HG02870 (cell line): Measurements from ENCODE around the gene PSTPIP2.
"Not testable (repeated sequence)": the region's sequence is repeated elsewhere in the genome, so short reads cannot be mapped to it uniquely, and the experiment has no call there.

Source experiments
- ATAC-seq: cut with Tn5 transposase; IDR thresholded peaks from one replicate; pipeline ENCODE4 v1.9.1; 2021; ENCODE audit warnings: mild to moderate bottlenecking, moderate library complexity; ENCODE audit not compliant: unreplicated experiment

Gene PSTPIP2

GRCh38 chr18:45993438-45993837 lies 78.6 kb downstream of the PSTPIP2 start:
- ATAC-seq, result no peak

GRCh38 chr18:45992527-45992926 lies 79.5 kb downstream of the PSTPIP2 start:
- not testable (repeated sequence) for ATAC-seq

GRCh38 chr18:45991788-45992187 lies 80.3 kb downstream of the PSTPIP2 start:
- no peak for ATAC-seq

- ATAC-seq, result no peak
These were observed 87.4 kb downstream of the PSTPIP2 start for GRCh38 chr18:45984546-45985235.

- ATAC-seq, result no peak
These were observed 90.2 kb downstream of the PSTPIP2 start for GRCh38 chr18:45981821-45982220.

GRCh38 chr18:45980229-45980628 lies 91.8 kb downstream of the PSTPIP2 start:
- no peak for ATAC-seq

GRCh38 chr18:45978084-45978483 lies 94.0 kb downstream of the PSTPIP2 start:
- ATAC-seq, result no peak

GRCh38 chr18:45976974-45977373 lies 95.1 kb downstream of the PSTPIP2 start:
- ATAC-seq, result no peak

GRCh38 chr18:45976566-45976965 lies 95.5 kb downstream of the PSTPIP2 start:
- no peak for ATAC-seq

- ATAC-seq, result no peak
These were observed 97.9 kb downstream of the PSTPIP2 start for GRCh38 chr18:45974088-45974536.

- ATAC-seq, result peak; percentile 95
These were observed 104.9 kb downstream of the PSTPIP2 start, which contains the start of gene EPG5 for GRCh38 chr18:45967007-45967706. Gene EPG5 (minus strand): TSS chr18:45967329. CDS start chr18:45967239, 90 bp downstream.

GRCh38 chr18:45964913-45965312 lies 107.1 kb downstream of the PSTPIP2 start:
- ATAC-seq, result not testable (repeated sequence)

- ATAC-seq, result no peak
These were observed 109.2 kb downstream of the PSTPIP2 start for GRCh38 chr18:45962866-45963265.

- no peak for ATAC-seq
These were observed 109.6 kb downstream of the PSTPIP2 start for GRCh38 chr18:45962461-45962860.

GRCh38 chr18:45959484-45959883 lies 112.6 kb downstream of the PSTPIP2 start:
- not testable (repeated sequence) for ATAC-seq

- no peak for ATAC-seq
These were observed 113.3 kb downstream of the PSTPIP2 start for GRCh38 chr18:45958730-45959129.

GRCh38 chr18:45958027-45958426 lies 114.0 kb downstream of the PSTPIP2 start:
- ATAC-seq, result no peak

- ATAC-seq, result no peak
These were observed 115.0 kb downstream of the PSTPIP2 start for GRCh38 chr18:45957100-45957499.

GRCh38 chr18:45954070-45954934 lies 117.8 kb downstream of the PSTPIP2 start:
- ATAC-seq, result no peak

GRCh38 chr18:45951016-45951714 lies 120.9 kb downstream of the PSTPIP2 start:
- ATAC-seq, result no peak

- no peak for ATAC-seq
These were observed 126.4 kb downstream of the PSTPIP2 start for GRCh38 chr18:45945669-45946068.
